B cell (primary cell): Measurements from ENCODE around the gene BRIP1.

Experiments used
- EZH2 ChIP-seq: IDR thresholded peaks from 2 replicates; pipeline ENCODE4 v1.6.1; 2012; ENCODE audit warnings: borderline replicate concordance, low read depth, mild to moderate bottlenecking, moderate library complexity, low read length; ENCODE audit not compliant: insufficient read depth, poor library complexity, severe bottlenecking
- TF ChIP-seq, protein P1 (sequence below): fragments of 200-600 bp; IDR thresholded peaks from one replicate; pipeline ENCODE4 v1.8.0; 2022; ENCODE audit warnings: antibody characterized with exemption, mild to moderate bottlenecking

DNA sequence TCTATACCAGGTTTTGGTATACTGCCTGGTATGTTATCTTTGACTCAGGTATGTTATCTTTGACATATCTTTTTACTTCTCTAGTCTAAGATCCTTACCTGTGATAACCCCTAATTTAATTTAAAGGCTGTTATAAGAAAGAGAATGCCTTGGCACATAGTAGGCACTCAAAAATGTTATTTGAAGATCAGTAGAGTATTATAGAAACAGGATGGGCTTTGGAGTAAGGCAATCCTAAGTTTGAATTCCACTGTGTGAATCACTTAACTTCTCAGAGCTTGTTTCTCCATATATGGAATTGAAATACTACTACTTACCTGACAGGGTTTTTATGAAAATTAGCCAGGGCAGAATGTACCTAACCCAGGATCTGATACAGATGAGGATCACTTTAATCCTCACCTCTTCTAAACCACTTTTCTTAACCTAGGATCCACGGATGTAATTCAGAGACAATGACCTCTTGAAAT, 1.2 kb downstream of the BRIP1 start:
- TF ChIP-seq, protein P1, sequence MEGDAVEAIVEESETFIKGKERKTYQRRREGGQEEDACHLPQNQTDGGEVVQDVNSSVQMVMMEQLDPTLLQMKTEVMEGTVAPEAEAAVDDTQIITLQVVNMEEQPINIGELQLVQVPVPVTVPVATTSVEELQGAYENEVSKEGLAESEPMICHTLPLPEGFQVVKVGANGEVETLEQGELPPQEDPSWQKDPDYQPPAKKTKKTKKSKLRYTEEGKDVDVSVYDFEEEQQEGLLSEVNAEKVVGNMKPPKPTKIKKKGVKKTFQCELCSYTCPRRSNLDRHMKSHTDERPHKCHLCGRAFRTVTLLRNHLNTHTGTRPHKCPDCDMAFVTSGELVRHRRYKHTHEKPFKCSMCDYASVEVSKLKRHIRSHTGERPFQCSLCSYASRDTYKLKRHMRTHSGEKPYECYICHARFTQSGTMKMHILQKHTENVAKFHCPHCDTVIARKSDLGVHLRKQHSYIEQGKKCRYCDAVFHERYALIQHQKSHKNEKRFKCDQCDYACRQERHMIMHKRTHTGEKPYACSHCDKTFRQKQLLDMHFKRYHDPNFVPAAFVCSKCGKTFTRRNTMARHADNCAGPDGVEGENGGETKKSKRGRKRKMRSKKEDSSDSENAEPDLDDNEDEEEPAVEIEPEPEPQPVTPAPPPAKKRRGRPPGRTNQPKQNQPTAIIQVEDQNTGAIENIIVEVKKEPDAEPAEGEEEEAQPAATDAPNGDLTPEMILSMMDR: no peak
- TF ChIP-seq EZH2: no peak
